Gastroesophageal sphincter (tissue), 4 donors: ENCODE results near the gene UHMK1. TPM values are rescaled to one million over a fixed set of nuclear protein-coding genes. Genes with fewer than 3 reads are reported as not detected.

Experiments
- ATAC-seq: fragments of 150-250 bp; one replicate; pipeline ENCODE4 v1.9.1; 2016; ENCODE audit warnings: mild to moderate bottlenecking, moderate library complexity
- H3K27ac ChIP-seq, 4 donors: fragments of 200-600 bp; sonication (generic) in 3 of 4; 1 replicate in 3 of 4; 2 replicates in 1 of 4; pipeline ENCODE4 v1.5.1; 2016 to 2019
- H3K27me3 ChIP-seq: fragments of 200-600 bp; sonication (generic); one replicate; pipeline ENCODE4 v1.5.1; 2019
- H3K36me3 ChIP-seq, 2 donors: fragments of 200-600 bp; sonication (generic); one replicate each; pipeline ENCODE4 v1.5.1; 2019; ENCODE audit warnings: control low read depth in 1 of 2
- H3K4me1 ChIP-seq, 3 donors: fragments of 200-600 bp; sonication (generic); 1 replicate in 2 of 3; 2 replicates in 1 of 3; pipeline ENCODE4 v1.5.1; 2016 to 2019; ENCODE audit warnings: control low read depth in 2 of 3
- H3K4me3 ChIP-seq, 2 donors: fragments of 200-600 bp; sonication (generic); one replicate each; pipeline ENCODE4 v1.5.1; 2019; ENCODE audit warnings: mild to moderate bottlenecking in 1 of 2, moderate library complexity in 1 of 2
- H3K9me3 ChIP-seq, 3 donors: fragments of 200-600 bp; sonication (generic); one replicate each; pipeline ENCODE4 v1.5.1; 2017 to 2019; ENCODE audit warnings: control low read depth in 2 of 3
- CTCF ChIP-seq, 4 experiments: fragments of 200-600 bp in 2 of 4; fragments of 450-650 bp in 2 of 4; sonication (generic) in 1 of 4; IDR thresholded peaks; one replicate each; pipeline ENCODE4 v1.5.1; 2017 to 2019; ENCODE audit warnings: antibody characterized with exemption in 4 of 4, mild to moderate bottlenecking in 2 of 4, moderate library complexity in 2 of 4
- EP300 ChIP-seq: sonication (generic); formaldehyde crosslinking; IDR thresholded peaks from one replicate; pipeline ENCODE4 v1.6.1; 2017; ENCODE audit warnings: antibody characterized with exemption, mild to moderate bottlenecking
- POLR2A ChIP-seq, 2 donors: fragments of 450-650 bp; IDR thresholded peaks; one replicate each; pipeline ENCODE4 v1.6.1; 2017; ENCODE audit warnings: antibody characterized with exemption in 2 of 2, mild to moderate bottlenecking in 2 of 2, moderate library complexity in 1 of 2
- POLR2AphosphoS5 ChIP-seq: sonication (generic); formaldehyde crosslinking; IDR thresholded peaks from one replicate; pipeline ENCODE4 v1.6.1; 2017; ENCODE audit warnings: antibody characterized with exemption
- WGBS, 2 donors: methylation state at CpG; one replicate each; pipeline ENCODE4 v1.1.5; 2018; ENCODE audit warnings: low coverage in 1 of 2; 5-methylcytosine and 5-hydroxymethylcytosine counted together
- total RNA-seq, 4 donors: library from RNA; depleted of rRNA; stranded (reverse); fragments of >200 nt; gene quantifications; one replicate each; pipeline ENCODE4 v1.1.0, GENCODE V29; 2016

Gene UHMK1
- total RNA-seq, 4 donors from 2014 or later = 27.6 to 41.1 (median 32.3) TPM

GRCh38 chr1:162466797-162467196 is 30.8 kb upstream of the UHMK1 start:
- no peak overlapping the region for H3K4me3 ChIP-seq
- 78 to 83% methylated on average over 3 of the region's 3 CpGs for WGBS, 2 donors
- no peaks in the 10 kb centered on the region for H3K4me1 ChIP-seq
- H3K27ac ChIP-seq = no peak overlapping the region
- no peak for ATAC-seq
- TF ChIP-seq POLR2AphosphoS5 (no peak), POLR2A (IDR thresholded peaks at IDR 0.05) (no peak), EP300 (no peak), CTCF (IDR thresholded peaks at IDR 0.05) (no peak)
- no peaks in the 10 kb centered on the region for H3K9me3 ChIP-seq
- no peaks in the 10 kb centered on the region for H3K36me3 ChIP-seq
- H3K27me3 ChIP-seq = peaks cover 9% of the 10 kb centered on the region

- no peaks in the 10 kb centered on the region for H3K9me3 ChIP-seq
- H3K27me3 ChIP-seq = peaks cover 9% of the 10 kb centered on the region
- H3K4me1 ChIP-seq = no peaks in the 10 kb centered on the region
- TF ChIP-seq CTCF (IDR thresholded peaks at IDR 0.05) (no peak), POLR2AphosphoS5 (no peak), POLR2A (IDR thresholded peaks at IDR 0.05) (no peak), EP300 (no peak)
- no peak overlapping the region for H3K4me3 ChIP-seq
- no peak for ATAC-seq
- H3K36me3 ChIP-seq = no peaks in the 10 kb centered on the region
- WGBS, 2 donors = 73 to 81% methylated on average over 2 of the region's 2 CpGs
- no peak overlapping the region for H3K27ac ChIP-seq
These were observed 27.4 kb upstream of the UHMK1 start for GRCh38 chr1:162470216-162470615.

GRCh38 chr1:162471290-162471853 is 26.2 kb upstream of the UHMK1 start:
- Histone ChIP-seq H3K27ac (no peak overlapping the region), H3K9me3 (peaks cover 0 to 10% (median 0%) of the 10 kb centered on the region in 3 donors), H3K4me3 (no peak overlapping the region), H3K27me3 (peaks cover 9% of the 10 kb centered on the region), H3K4me1 (no peaks in the 10 kb centered on the region), H3K36me3 (no peaks in the 10 kb centered on the region)
- 40% methylated on average over 2 to 6 of the region's 6 CpGs for WGBS, 2 donors
- ATAC-seq = no peak
- TF ChIP-seq POLR2AphosphoS5 = no peak
- no peak for TF ChIP-seq EP300
- TF ChIP-seq CTCF (IDR thresholded peaks at IDR 0.05) = no peak
- TF ChIP-seq POLR2A (IDR thresholded peaks at IDR 0.05) = no peak

- Histone ChIP-seq H3K4me3 (no peak overlapping the region), H3K4me1 (no peaks in the 10 kb centered on the region), H3K36me3 (no peaks in the 10 kb centered on the region), H3K9me3 (peaks cover 0 to 23% (median 0%) of the 10 kb centered on the region in 3 donors), H3K27me3 (no peaks in the 10 kb centered on the region), H3K27ac (no peak overlapping the region)
- no CpG with 5 or more reads among the region's 2 CpGs for WGBS, 2 donors
- ATAC-seq = no peak
- TF ChIP-seq CTCF (IDR thresholded peaks at IDR 0.05) = no peak
- no peak for TF ChIP-seq POLR2AphosphoS5
- TF ChIP-seq EP300 = no peak
- no peak for TF ChIP-seq POLR2A (IDR thresholded peaks at IDR 0.05)
These were observed 22.5 kb upstream of the UHMK1 start for GRCh38 chr1:162475089-162475488.

- TF ChIP-seq POLR2A (IDR thresholded peaks at IDR 0.05) (no peak), EP300 (no peak), POLR2AphosphoS5 (no peak), CTCF (IDR thresholded peaks at IDR 0.05) (no peak)
- H3K4me1 ChIP-seq = no peaks in the 10 kb centered on the region
- H3K27ac ChIP-seq = no peak overlapping the region
- no peaks in the 10 kb centered on the region for H3K36me3 ChIP-seq
- no peak overlapping the region for H3K4me3 ChIP-seq
- no peak for ATAC-seq
- H3K9me3 ChIP-seq = peaks cover 0 to 25% (median 0%) of the 10 kb centered on the region in 3 donors
- no peaks in the 10 kb centered on the region for H3K27me3 ChIP-seq
- 55 to 68% methylated on average over 3 to 6 of the region's 6 CpGs for WGBS, 2 donors
These were observed 22.0 kb upstream of the UHMK1 start for GRCh38 chr1:162475539-162476185.
